ENCODE data around the gene DEF6. TPM values are rescaled to one million over a fixed set of nuclear protein-coding genes. Genes with fewer than 3 reads are reported as not detected.

Gene DEF6
- total and polyA plus RNA-seq, 8 donors = 6.4 to 21.9 (median 8.5) TPM

DNA sequence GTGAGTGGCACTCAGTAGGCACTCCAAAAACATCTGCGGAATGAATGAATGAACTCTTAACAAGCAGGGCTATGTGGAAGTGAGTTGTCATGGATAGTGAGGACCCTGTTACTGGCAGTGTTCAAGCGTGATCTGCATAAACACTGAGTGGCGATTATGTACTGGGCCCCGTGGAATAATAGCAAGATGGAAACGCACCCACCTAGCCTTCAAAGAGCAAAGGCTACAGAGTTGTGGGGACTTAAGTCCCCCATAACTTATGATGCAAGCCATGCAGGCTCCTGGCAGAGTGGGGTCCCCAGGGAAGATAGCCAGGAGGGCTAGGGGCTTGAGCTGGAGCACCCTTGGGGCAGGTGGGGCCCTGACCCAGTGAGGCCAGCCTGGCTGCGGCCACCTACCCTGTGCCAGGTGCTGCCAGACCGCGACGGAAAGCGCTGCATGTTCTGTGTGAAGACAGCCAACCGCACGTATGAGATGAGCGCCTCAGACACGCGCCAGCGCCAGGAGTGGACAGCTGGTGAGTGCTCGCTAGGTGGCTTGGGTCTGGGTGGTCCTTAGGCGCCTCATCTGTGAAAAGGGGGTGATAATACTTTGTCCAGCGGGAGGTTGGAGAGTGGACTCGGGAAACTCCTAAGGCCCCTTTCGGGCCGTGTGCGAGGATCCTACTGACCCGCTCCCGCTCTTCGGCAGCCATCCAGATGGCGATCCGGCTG, 20.0 kb downstream of the DEF6 start:
- Histone ChIP-seq H3K9me3 (no peaks in the 10 kb centered on the region), H3K4me3 (peak overlapping the region; percentile 42 to 58), H3K27ac (no peak overlapping the region), H3K27me3 (no peaks in the 10 kb centered on the region), H3K36me3 (peaks cover 0 to 54% of the 10 kb centered on the region in 2 donors), H3K4me1 (peaks cover 8 to 17% of the 10 kb centered on the region in 2 donors)
- DNase-seq = no peak
- TF ChIP-seq CTCF (IDR thresholded peaks at IDR 0.05) = no peak
- ATAC-seq = peak; percentile 24
- intact Hi-C loops (cut with DNase I) = no loop called here

DNA sequence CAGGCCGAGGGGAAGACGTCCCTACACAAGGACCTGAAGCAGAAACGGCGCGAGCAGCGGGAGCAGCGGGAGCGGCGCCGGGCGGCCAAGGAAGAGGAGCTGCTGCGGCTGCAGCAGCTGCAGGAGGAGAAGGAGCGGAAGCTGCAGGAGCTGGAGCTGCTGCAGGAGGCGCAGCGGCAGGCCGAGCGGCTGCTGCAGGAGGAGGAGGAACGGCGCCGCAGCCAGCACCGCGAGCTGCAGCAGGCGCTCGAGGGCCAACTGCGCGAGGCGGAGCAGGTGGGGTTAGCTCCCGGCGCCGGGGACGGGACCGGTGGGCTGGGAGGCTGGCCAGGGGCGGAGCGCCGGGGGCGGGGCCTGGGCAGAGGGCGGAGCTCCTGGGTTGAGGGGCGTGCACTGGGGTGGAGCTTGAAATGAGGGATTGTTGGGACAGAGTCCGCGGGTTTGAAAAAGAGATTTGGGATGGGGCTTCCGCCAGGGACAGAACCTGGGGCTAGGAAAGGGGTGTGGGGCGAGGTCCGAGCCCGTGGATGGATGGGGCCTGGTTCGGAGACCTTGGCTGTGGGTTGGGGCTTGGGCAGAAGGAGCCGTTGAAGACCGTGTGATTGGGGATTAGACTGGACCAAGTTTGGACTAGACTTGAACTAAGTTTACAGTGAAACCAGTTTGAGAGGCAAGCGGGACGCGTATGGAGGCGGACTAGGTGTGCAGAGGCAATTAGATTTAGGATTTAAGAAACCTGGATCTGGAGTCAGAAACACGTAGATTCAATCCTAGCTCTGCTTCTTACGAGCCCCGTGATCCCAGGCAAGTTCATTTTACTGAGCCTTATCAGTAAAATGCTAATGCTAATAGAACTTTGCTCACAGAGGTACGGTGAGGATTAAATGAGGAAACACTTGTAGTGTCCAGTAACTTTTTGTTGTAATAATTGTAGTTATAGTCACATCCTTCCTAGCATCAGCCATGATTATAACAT, 20.9 kb downstream of the DEF6 start:
- Histone ChIP-seq H3K4me3 (peak overlapping the region; percentile 42 to 58), H3K27me3 (no peaks in the 10 kb centered on the region), H3K4me1 (peaks cover 8% of the 10 kb centered on the region in 2 donors), H3K27ac (no peak overlapping the region), H3K36me3 (peaks cover 0 to 61% of the 10 kb centered on the region in 2 donors), H3K9me3 (no peaks in the 10 kb centered on the region)
- TF ChIP-seq CTCF (IDR thresholded peaks at IDR 0.05) = no peak
- intact Hi-C loops (cut with DNase I) = no loop called here
- ATAC-seq (peak; percentile 100), DNase-seq (peak; percentile 70 to 89 (median 84))

DNA sequence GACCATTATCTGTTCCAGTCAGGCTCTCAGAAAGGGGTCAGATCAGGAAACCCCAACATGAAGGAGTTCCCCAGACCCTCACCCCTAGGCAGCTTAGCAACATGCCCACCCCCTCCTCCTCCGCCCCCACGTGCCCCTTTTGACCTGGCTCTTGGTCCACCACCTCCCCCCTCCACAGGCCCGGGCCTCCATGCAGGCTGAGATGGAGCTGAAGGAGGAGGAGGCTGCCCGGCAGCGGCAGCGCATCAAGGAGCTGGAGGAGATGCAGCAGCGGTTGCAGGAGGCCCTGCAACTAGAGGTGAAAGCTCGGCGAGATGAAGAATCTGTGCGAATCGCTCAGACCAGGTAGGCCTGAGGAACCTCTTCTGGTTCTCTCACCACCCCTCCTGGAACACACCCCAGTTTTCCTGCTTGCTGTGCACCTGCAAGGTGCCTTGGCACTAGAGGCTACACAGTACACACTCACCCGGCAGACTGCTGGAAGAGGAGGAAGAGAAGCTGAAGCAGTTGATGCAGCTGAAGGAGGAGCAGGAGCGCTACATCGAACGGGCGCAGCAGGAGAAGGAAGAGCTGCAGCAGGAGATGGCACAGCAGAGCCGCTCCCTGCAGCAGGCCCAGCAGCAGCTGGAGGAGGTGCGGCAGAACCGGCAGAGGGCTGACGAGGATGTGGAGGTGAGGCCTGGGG, 21.9 kb downstream of the DEF6 start:
- ATAC-seq (no peak), DNase-seq (no peak)
- no peak overlapping the region for H3K27ac ChIP-seq
- no peaks in the 10 kb centered on the region for H3K27me3 ChIP-seq
- peaks cover 3 to 8% of the 10 kb centered on the region in 2 donors for H3K4me1 ChIP-seq
- H3K36me3 ChIP-seq = peaks cover 0 to 62% of the 10 kb centered on the region in 2 donors
- no peaks in the 10 kb centered on the region for H3K9me3 ChIP-seq
- TF ChIP-seq CTCF (IDR thresholded peaks at IDR 0.05) = no peak
- intact Hi-C loops (cut with DNase I) = no loop called here
- no peak overlapping the region for H3K4me3 ChIP-seq

- no peak overlapping the region for H3K27ac ChIP-seq
- H3K4me1 ChIP-seq = peaks cover 3 to 8% of the 10 kb centered on the region in 2 donors
- peaks cover 0 to 63% of the 10 kb centered on the region in 2 donors for H3K36me3 ChIP-seq
- no peak for DNase-seq
- no peak for ATAC-seq
- no peak overlapping the region for H3K4me3 ChIP-seq
- TF ChIP-seq CTCF (IDR thresholded peaks at IDR 0.05) = no peak
- no peaks in the 10 kb centered on the region for H3K9me3 ChIP-seq
- intact Hi-C loops (cut with DNase I) = no loop called here
- no peaks in the 10 kb centered on the region for H3K27me3 ChIP-seq
Observed at GRCh38 chr6:35320031-35320410, 22.4 kb downstream of the DEF6 start.

All from left lung (tissue), 10 donors.